HCT116 (cell line): ENCODE measurements around the gene PKD2L1. TPM values are rescaled to one million over a fixed set of nuclear protein-coding genes. Genes with fewer than 3 reads are reported as not detected.

Source experiments
- ATAC-seq: fragments of 200-7000 bp; cut with Tn5 transposase; 2 replicates; pipeline ENCODE4 v1.9.1; 2020; ENCODE audit warnings: mild to moderate bottlenecking, moderate library complexity
- BruUV-seq: library from RNA; stranded (reverse); fragments of 400-500 nt; replicated peaks from 2 replicates; lab custom pipeline; 2021; lab: Mats Ljungman, UMichigan
- CTCF ChIA-PET: fragments of 300-600 bp; sonication (Branson Sonifier 250); formaldehyde crosslinking; loops from one replicate; lab custom pipeline; 2021; ENCODE audit warnings: antibody characterized with exemption; lab: Charles Lee
- POLR2A ChIA-PET: fragments of 300-600, 350-600 bp; sonication (Branson Sonifier 250); formaldehyde crosslinking; loops from one replicate; lab custom pipeline; 2021; ENCODE audit warnings: antibody characterized with exemption; lab: Charles Lee
- RAD21 ChIA-PET, 2 experiments: fragments of 300-600 bp; sonication (Branson Sonifier 250); formaldehyde crosslinking; loops; one replicate each; lab custom pipeline; 2023; ENCODE audit warnings: low total read pairs in 2 of 2; ENCODE audit not compliant: uncharacterized antibody in 2 of 2, unreplicated experiment in 2 of 2, low non-redundant PET in 1 of 2; lab: Charles Lee
- DNase-seq: peaks from one replicate; pipeline ENCODE4 v3.0.0-alpha.2; 2010; ENCODE audit warnings: low read depth, low spot score
- H2AFZ ChIP-seq: fragments of 200-600 bp; shearing (Covaris generic), sonication (generic); 2 replicates; pipeline ENCODE4 v1.6.1; 2017; ENCODE audit warnings: low read depth, mixed run types, mixed read lengths, antibody characterized with exemption, low read length; ENCODE audit not compliant: poor library complexity, severe bottlenecking
- H3K27ac ChIP-seq: 2 replicates; pipeline ENCODE4 v1.5.1; 2012; ENCODE audit warnings: low read depth, low read length
- H3K27me3 ChIP-seq: fragments of 200-600 bp; sonication (generic); 2 replicates; pipeline ENCODE4 v1.6.1; 2016; ENCODE audit warnings: mixed run types, low read length, mixed read lengths; ENCODE audit not compliant: insufficient read depth
- H3K36me3 ChIP-seq, 2 experiments: fragments of 200-500 bp in 1 of 2; fragments of 200-600 bp in 1 of 2; sonication (Bioruptor generic) in 1 of 2; sonication (generic) in 1 of 2; 2 replicates each; pipeline versions ENCODE4 v1.5.1 to v1.6.1; 2014 to 2016; ENCODE audit warnings: low read length in 2 of 2, inconsistent platforms in 1 of 2, mixed read lengths in 1 of 2, mixed run types in 1 of 2; ENCODE audit not compliant: insufficient read depth in 2 of 2, control insufficient read depth in 1 of 2
- H3K4me1 ChIP-seq, 2 experiments: fragments of 200-600 bp in 1 of 2; sonication (generic) in 1 of 2; 2 replicates each; pipeline versions ENCODE4 v1.5.1 to v1.6.1; 2012 to 2017; ENCODE audit warnings: low read length in 2 of 2, inconsistent platforms in 1 of 2, mild to moderate bottlenecking in 1 of 2, mixed read lengths in 1 of 2, mixed run types in 1 of 2, moderate library complexity in 1 of 2; ENCODE audit not compliant: insufficient read depth in 2 of 2, control insufficient read depth in 1 of 2
- H3K4me2 ChIP-seq: fragments of 200-600 bp; sonication (generic); 2 replicates; pipeline ENCODE4 v1.6.1; 2017; ENCODE audit warnings: mixed run types, low read length, mixed read lengths
- H3K4me3 ChIP-seq, 2 experiments: fragments of 200-600 bp in 1 of 2; sonication (generic) in 1 of 2; replicated peaks in 1 of 2; 2 replicates each; pipeline ENCODE4 v1.5.1; 2011 to 2016; ENCODE audit warnings: low read length in 2 of 2, control low read depth in 1 of 2, low read depth in 1 of 2, mild to moderate bottlenecking in 1 of 2, mixed read lengths in 1 of 2, mixed run types in 1 of 2
- H3K79me2 ChIP-seq: fragments of 200-600 bp; sonication (generic); 2 replicates; pipeline ENCODE4 v1.6.1; 2017; ENCODE audit warnings: mild to moderate bottlenecking, mixed run types, low read length, moderate library complexity, mixed read lengths; ENCODE audit not compliant: insufficient read depth
- H3K9ac ChIP-seq: fragments of 200-600 bp; sonication (generic); 2 replicates; pipeline ENCODE4 v1.6.1; 2016; ENCODE audit warnings: low read length, mixed read lengths
- H3K9me2 ChIP-seq: fragments of 200-600 bp; sonication (generic), shearing (Covaris generic); 2 replicates; pipeline ENCODE4 v1.6.1; 2017; ENCODE audit warnings: mixed run types, mild to moderate bottlenecking, moderate library complexity; ENCODE audit not compliant: insufficient read depth
- H3K9me3 ChIP-seq, 2 experiments: fragments of 200-500 bp in 1 of 2; fragments of 200-600 bp in 1 of 2; sonication (Bioruptor generic) in 1 of 2; sonication (generic) in 1 of 2; 2 replicates each; pipeline ENCODE4 v1.6.1; 2014 to 2017; ENCODE audit warnings: low read length in 2 of 2, mixed read lengths in 2 of 2, inconsistent platforms in 1 of 2, low read depth in 1 of 2, mild to moderate bottlenecking in 1 of 2, mixed run types in 1 of 2, moderate library complexity in 1 of 2; ENCODE audit not compliant: control insufficient read depth in 1 of 2, insufficient read depth in 1 of 2
- H4K20me1 ChIP-seq: fragments of 200-600 bp; sonication (generic), shearing (Covaris generic); 2 replicates; pipeline ENCODE4 v1.6.1; 2017; ENCODE audit warnings: mixed run types, mild to moderate bottlenecking, moderate library complexity; ENCODE audit not compliant: insufficient read depth
- CBX3 ChIP-seq: IDR thresholded peaks from 2 replicates; pipeline ENCODE4 v1.6.1; 2012; ENCODE audit warnings: low read depth
- CEBPB ChIP-seq: IDR thresholded peaks from 2 replicates; pipeline ENCODE4 v1.6.1; 2012; ENCODE audit warnings: low read depth
- EGR1 ChIP-seq: IDR thresholded peaks from 2 replicates; pipeline ENCODE4 v1.6.1; 2012; ENCODE audit warnings: low read depth
- ELF1 ChIP-seq: IDR thresholded peaks from 2 replicates; pipeline ENCODE4 v1.6.1; 2012; ENCODE audit warnings: low read depth, borderline replicate concordance
- EZH2 ChIP-seq: fragments of 200-600 bp; sonication (generic); IDR thresholded peaks from 2 replicates; pipeline ENCODE4 v1.6.1; 2017; ENCODE audit warnings: antibody characterized with exemption, mixed run types
- EZH2phosphoT487 ChIP-seq: fragments of 200-600 bp; IDR thresholded peaks from 2 replicates; pipeline ENCODE4 v1.6.1; 2018; ENCODE audit warnings: antibody characterized with exemption, borderline replicate concordance
- FOSL1 ChIP-seq: IDR thresholded peaks from 2 replicates; pipeline ENCODE4 v1.6.1; 2012; ENCODE audit warnings: low read depth
- JUND ChIP-seq: IDR thresholded peaks from 2 replicates; pipeline ENCODE4 v1.6.1; 2012
- RAD21 ChIP-seq: IDR thresholded peaks from 2 replicates; pipeline ENCODE4 v1.6.1; 2012; ENCODE audit warnings: low read depth, mild to moderate bottlenecking
- SP1 ChIP-seq: IDR thresholded peaks from 2 replicates; pipeline ENCODE4 v1.6.1; 2012; ENCODE audit warnings: low read depth
- SRF ChIP-seq: IDR thresholded peaks from 2 replicates; pipeline ENCODE4 v1.6.1; 2012; ENCODE audit warnings: low read depth
- TCF7L2 ChIP-seq: IDR thresholded peaks from 2 replicates; pipeline ENCODE4 v1.7.0; 2011; ENCODE audit warnings: borderline replicate concordance, inconsistent platforms; ENCODE audit not compliant: insufficient read depth, insufficient read length; ENCODE audit errors: extremely low read depth
- YY1 ChIP-seq: IDR thresholded peaks from 2 replicates; pipeline ENCODE4 v1.6.1; 2011; ENCODE audit warnings: low read length, low read depth, moderate library complexity, mild to moderate bottlenecking; ENCODE audit not compliant: insufficient replicate concordance; ENCODE audit errors: extremely low read depth
- intact Hi-C: fragments of 100-400 bp; cut with micrococcal nuclease; formaldehyde crosslinking; loops from 2 replicates; pipeline ENCODE4 v1.10.0; 2022
- total RNA-seq: library from RNA; stranded (reverse); gene quantifications from one replicate; pipeline ENCODE4 v1.2.1, GENCODE V29; 2021; ENCODE audit not compliant: unreplicated experiment
- TF ChIP-seq, protein P1 (sequence below): IDR thresholded peaks from 2 replicates; pipeline ENCODE4 v1.6.1; 2012
- TF ChIP-seq, protein P2 (sequence below): IDR thresholded peaks from 2 replicates; pipeline ENCODE4 v1.6.1; 2012

PKD2L1 gene
- total RNA-seq, 1 experiment from 2014 or later = 0.17 TPM

DNA sequence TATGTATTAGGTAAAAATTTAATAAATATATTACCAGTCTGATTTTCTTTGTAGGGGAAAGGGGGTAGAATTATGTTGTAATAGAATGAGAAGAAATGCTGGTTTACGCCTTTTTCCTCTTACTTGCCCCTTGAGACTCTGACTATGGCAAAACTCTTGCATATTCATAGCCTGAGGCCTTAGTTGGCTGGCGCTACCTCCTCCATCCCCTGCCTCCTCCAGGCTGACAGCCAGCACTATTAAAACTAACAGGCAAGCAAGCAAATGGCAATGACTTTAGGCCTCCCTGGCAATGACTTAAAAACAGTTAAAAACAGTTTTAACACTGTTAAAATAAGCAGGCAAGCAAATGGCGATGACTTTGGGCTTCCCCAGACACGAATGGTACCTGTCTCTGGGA is 14.4 kb downstream of the PKD2L1 start:
- H3K79me2 ChIP-seq = no peaks in the 10 kb centered on the region
- no peaks in the 10 kb centered on the region for H3K4me1 ChIP-seq
- TF ChIP-seq RAD21 (no peak), CEBPB (no peak), SP1 (no peak), FOSL1 (no peak), EZH2phosphoT487 (no peak), SRF (no peak), YY1 (no peak), JUND (no peak), TCF7L2 (no peak)
- TF ChIP-seq, protein P1, sequence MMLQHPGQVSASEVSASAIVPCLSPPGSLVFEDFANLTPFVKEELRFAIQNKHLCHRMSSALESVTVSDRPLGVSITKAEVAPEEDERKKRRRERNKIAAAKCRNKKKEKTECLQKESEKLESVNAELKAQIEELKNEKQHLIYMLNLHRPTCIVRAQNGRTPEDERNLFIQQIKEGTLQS = no peak
- TF ChIP-seq, protein P2, sequence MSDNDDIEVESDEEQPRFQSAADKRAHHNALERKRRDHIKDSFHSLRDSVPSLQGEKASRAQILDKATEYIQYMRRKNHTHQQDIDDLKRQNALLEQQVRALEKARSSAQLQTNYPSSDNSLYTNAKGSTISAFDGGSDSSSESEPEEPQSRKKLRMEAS = no peak
- no peak overlapping the region for H3K27ac ChIP-seq
- H2AFZ ChIP-seq = no peak overlapping the region
- ChIA-PET POLR2A (no interaction called here), RAD21 (no interaction called here), CTCF (no interaction called here)
- no peak overlapping the region for H3K4me3 ChIP-seq
- DNase-seq = no peak
- intact Hi-C loops = no loop called here
- BruUV-seq = no TSS peak
- no peak overlapping the region for H3K9ac ChIP-seq
- H4K20me1 ChIP-seq = no peaks in the 10 kb centered on the region
- no peaks in the 10 kb centered on the region for H3K9me2 ChIP-seq
- H3K36me3 ChIP-seq = no peaks in the 10 kb centered on the region
- no peak for ATAC-seq
- peaks cover 48% of the 10 kb centered on the region for H3K27me3 ChIP-seq
- H3K4me2 ChIP-seq = no peak overlapping the region
- no peaks in the 10 kb centered on the region for H3K9me3 ChIP-seq

DNA sequence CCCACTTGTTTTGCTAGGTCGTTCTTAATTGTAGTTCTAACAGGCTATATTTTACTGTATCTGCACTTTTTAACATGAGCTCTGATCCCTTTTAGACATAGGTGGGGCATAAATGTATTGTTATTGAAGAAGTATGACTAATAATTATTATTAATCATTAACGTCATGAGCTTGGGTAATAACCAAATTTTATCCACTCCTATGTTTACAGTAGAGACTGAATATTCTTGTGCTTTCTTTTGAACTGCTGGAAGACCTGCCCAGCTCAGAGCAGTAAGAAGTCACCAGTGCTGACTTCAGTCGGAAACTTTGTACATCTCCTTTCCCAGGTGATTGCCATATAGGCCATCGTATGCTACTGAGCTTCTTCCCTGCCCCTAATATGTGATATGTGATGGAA is 18.7 kb downstream of the PKD2L1 start:
- no peak for TF ChIP-seq CBX3
- TF ChIP-seq JUND = no peak
- TF ChIP-seq TCF7L2 = no peak
- no peak for TF ChIP-seq ELF1
- TF ChIP-seq EGR1 = no peak
- TF ChIP-seq EZH2 = no peak
- CTCF ChIA-PET = interaction anchor here (0.9 kb wide), 1 partner anchor 208 kb away, joined by 3 read pairs; no protein-coding TSS in a partner anchor

More for the DNA sequence above, 18.7 kb downstream of the PKD2L1 start:
- Histone ChIP-seq H3K4me2 (no peak overlapping the region), H3K9me3 (no peaks in the 10 kb centered on the region), H2AFZ (no peak overlapping the region), H4K20me1 (no peaks in the 10 kb centered on the region), H3K4me1 (no peaks in the 10 kb centered on the region), H3K79me2 (no peaks in the 10 kb centered on the region), H3K27ac (no peak overlapping the region), H3K36me3 (no peaks in the 10 kb centered on the region), H3K9me2 (no peaks in the 10 kb centered on the region), H3K27me3 (peaks cover 28% of the 10 kb centered on the region), H3K4me3 (no peak overlapping the region), H3K9ac (no peak overlapping the region)
- BruUV-seq = no TSS peak
- ATAC-seq = no peak
- intact Hi-C loops = no loop called here
- DNase-seq = no peak
- ChIA-PET RAD21 (no interaction called here), POLR2A (no interaction called here)
